Left lung (tissue), 10 donors: Measurements from ENCODE around the gene NUDCD3. TPM values are rescaled to one million over a fixed set of nuclear protein-coding genes. Genes with fewer than 3 reads are reported as not detected.

Experiments used
- ATAC-seq: fragments of 200-7000 bp; cut with Tn5 transposase; one replicate; pipeline ENCODE4 v1.9.1; 2020; ENCODE audit warnings: moderate library complexity
- DNase-seq, 4 donors: peaks; one replicate each; pipeline ENCODE4 v3.0.0-alpha.2; 2013 to 2020
- H3K27ac ChIP-seq, 2 donors: fragments of 200-600 bp; sonication (generic) in 1 of 2; one replicate each; pipeline versions ENCODE4 v1.5.0 to v1.8.0; 2020 to 2021
- H3K27me3 ChIP-seq, 2 donors: fragments of 200-600 bp; sonication (generic) in 1 of 2; one replicate each; pipeline versions ENCODE4 v1.5.0 to v1.8.0; 2020 to 2021
- H3K36me3 ChIP-seq, 2 donors: fragments of 200-600 bp; sonication (generic) in 1 of 2; one replicate each; pipeline versions ENCODE4 v1.5.0 to v1.8.0; 2020 to 2021
- H3K4me1 ChIP-seq, 2 donors: fragments of 200-600 bp; one replicate each; pipeline ENCODE4 v1.8.0; 2021
- H3K4me3 ChIP-seq, 2 donors: fragments of 200-600 bp; sonication (generic) in 1 of 2; one replicate each; pipeline versions ENCODE4 v1.5.0 to v1.8.0; 2020 to 2021; ENCODE audit warnings: mild to moderate bottlenecking in 1 of 2
- H3K9me3 ChIP-seq, 2 donors: fragments of 200-600 bp; sonication (generic) in 1 of 2; one replicate each; pipeline versions ENCODE4 v1.5.0 to v1.8.0; 2020 to 2021
- CTCF ChIP-seq, 2 donors: fragments of 200-600 bp; sonication (generic) in 1 of 2; IDR thresholded peaks; one replicate each; pipeline versions ENCODE4 v1.5.0 to v1.8.0; 2021; ENCODE audit warnings: antibody characterized with exemption in 2 of 2
- intact Hi-C, 2 donors: fragments of 100-400 bp; cut with DNase I; formaldehyde crosslinking; loops; one replicate each; pipeline versions ENCODE4 v1.11.2 to v1.14.2; 2022
- polyA plus RNA-seq, 6 donors: library from polyadenylated mRNA; unstranded; fragments of 120-200 nt; gene quantifications; one replicate each; pipeline ENCODE4 v1.2.1, GENCODE V29; 2013; ENCODE audit not compliant: insufficient read length in 6 of 6
- total RNA-seq, 2 donors: library from RNA; stranded (reverse); fragmentation: NEBNext Ultra II Directional; extraction: Animal tissue kit (Norgen Biotek cat#: 25700); gene quantifications; one replicate each; pipeline ENCODE4 v1.2.1, GENCODE V29; 2021
- donor health status: DM: no; HTN: yes; CAD: no.
- donor health status: DM: no; HTN: no; CAD: no.

The NUDCD3 gene
- total and polyA plus RNA-seq, 8 donors: 88.6 to 101 (median 90.7) TPM

GRCh38 chr7:44486693-44487092, 3.8 kb downstream of the NUDCD3 start:
- DNase-seq (no peak), ATAC-seq (peak; percentile 47)
- intact Hi-C loops: no loop called here
- no peak overlapping the region for H3K27ac ChIP-seq
- no peaks in the 10 kb centered on the region for H3K27me3 ChIP-seq
- no peak overlapping the region for H3K4me3 ChIP-seq
- H3K9me3 ChIP-seq: peaks cover 0 to 2% of the 10 kb centered on the region in 2 donors
- TF ChIP-seq CTCF (IDR thresholded peaks at IDR 0.05): peak in 1 of 2 donors; percentile 8
- peaks cover 22 to 57% of the 10 kb centered on the region in 2 donors for H3K4me1 ChIP-seq
- H3K36me3 ChIP-seq: peaks cover 0 to 34% of the 10 kb centered on the region in 2 donors

- no peaks in the 10 kb centered on the region for H3K27me3 ChIP-seq
- intact Hi-C loops: no loop called here
- ATAC-seq: no peak
- no peak for TF ChIP-seq CTCF (IDR thresholded peaks at IDR 0.05)
- no peak for DNase-seq
- no peak overlapping the region for H3K27ac ChIP-seq
- H3K4me3 ChIP-seq: no peak overlapping the region
- peaks cover 0 to 2% of the 10 kb centered on the region in 2 donors for H3K9me3 ChIP-seq
- peaks cover 22 to 51% of the 10 kb centered on the region in 2 donors for H3K4me1 ChIP-seq
- peaks cover 0 to 41% of the 10 kb centered on the region in 2 donors for H3K36me3 ChIP-seq
Observed at GRCh38 chr7:44486001-44486400, 4.5 kb downstream of the NUDCD3 start.

GRCh38 chr7:44484482-44485313, 5.8 kb downstream of the NUDCD3 start:
- peak; percentile 11 for ATAC-seq
- intact Hi-C loops: no loop called here
- no peak overlapping the region for H3K27ac ChIP-seq

GRCh38 chr7:44482502-44483485, 7.7 kb downstream of the NUDCD3 start:
- DNase-seq: no peak
- no peak for TF ChIP-seq CTCF (IDR thresholded peaks at IDR 0.05)
- intact Hi-C loops: no loop called here
- H3K4me3 ChIP-seq: no peak overlapping the region
- no peaks in the 10 kb centered on the region for H3K27me3 ChIP-seq
- H3K36me3 ChIP-seq: peaks cover 0 to 73% of the 10 kb centered on the region in 2 donors
- H3K27ac ChIP-seq: no peak overlapping the region
- H3K4me1 ChIP-seq: peaks cover 17 to 30% of the 10 kb centered on the region in 2 donors
- H3K9me3 ChIP-seq: peaks cover 0 to 2% of the 10 kb centered on the region in 2 donors
- ATAC-seq: no peak

More at GRCh38 chr7:44484482-44485313, 5.8 kb downstream of the NUDCD3 start:
- H3K27me3 ChIP-seq: no peaks in the 10 kb centered on the region
- H3K4me3 ChIP-seq: no peak overlapping the region
- H3K36me3 ChIP-seq: peaks cover 0 to 54% of the 10 kb centered on the region in 2 donors
- no peak for DNase-seq
- H3K4me1 ChIP-seq: peaks cover 22 to 49% of the 10 kb centered on the region in 2 donors
- H3K9me3 ChIP-seq: peaks cover 0 to 2% of the 10 kb centered on the region in 2 donors
- TF ChIP-seq CTCF (IDR thresholded peaks at IDR 0.05): no peak
